GM19397 (cell line): ENCODE data around the gene DPF3.

Source experiments
- ATAC-seq: cut with Tn5 transposase; IDR thresholded peaks from one replicate; pipeline ENCODE4 v1.9.1; 2021; ENCODE audit warnings: mild to moderate bottlenecking, moderate library complexity; ENCODE audit not compliant: unreplicated experiment

The DPF3 gene

DNA sequence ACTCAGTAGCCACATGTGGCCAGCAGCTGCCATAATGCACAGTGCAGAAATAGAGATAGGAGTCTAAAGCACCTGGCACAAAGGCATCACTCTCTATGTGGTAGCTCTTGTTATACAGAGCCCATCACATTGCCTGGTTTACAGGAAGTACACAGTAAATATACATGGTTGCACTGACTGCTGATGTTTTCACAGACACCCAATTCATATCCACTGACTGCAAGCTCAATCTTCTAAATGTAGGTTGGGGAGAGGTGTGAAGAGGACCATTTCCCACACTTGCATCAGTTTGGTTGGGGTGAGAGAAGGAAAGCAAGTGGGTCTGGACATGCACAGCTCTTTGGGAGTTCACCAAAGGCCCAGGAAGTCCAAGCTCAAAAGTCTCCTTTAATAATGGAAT is 172.8 kb downstream of the DPF3 start:
- ATAC-seq = no peak

- no peak for ATAC-seq
Measured at GRCh38 chr14:72717220-72717619, 176.7 kb downstream of the DPF3 start.

GRCh38 chr14:72716476-72716875 is 177.4 kb downstream of the DPF3 start:
- ATAC-seq = no peak

DNA sequence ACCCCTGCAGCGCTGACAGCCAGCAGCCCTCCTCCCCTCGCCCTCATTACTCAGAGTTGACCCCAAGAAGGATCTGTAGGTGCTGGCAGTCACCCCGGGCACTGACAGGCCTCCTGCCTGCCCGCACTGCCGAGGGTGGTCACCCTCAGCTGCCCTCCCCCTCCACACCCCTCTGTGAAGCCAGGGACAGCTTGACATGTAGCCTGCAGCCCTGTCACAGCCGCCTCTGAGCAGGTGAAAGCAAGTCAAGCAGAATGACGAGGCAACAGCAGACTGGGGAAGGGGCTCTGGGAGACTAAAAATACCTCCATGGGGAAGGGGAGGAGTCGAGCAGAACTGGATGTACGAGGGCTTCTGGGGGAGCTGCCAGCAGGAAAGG is 178.1 kb downstream of the DPF3 start:
- no peak for ATAC-seq

GRCh38 chr14:72715215-72715849 is 178.6 kb downstream of the DPF3 start:
- no peak for ATAC-seq

DNA sequence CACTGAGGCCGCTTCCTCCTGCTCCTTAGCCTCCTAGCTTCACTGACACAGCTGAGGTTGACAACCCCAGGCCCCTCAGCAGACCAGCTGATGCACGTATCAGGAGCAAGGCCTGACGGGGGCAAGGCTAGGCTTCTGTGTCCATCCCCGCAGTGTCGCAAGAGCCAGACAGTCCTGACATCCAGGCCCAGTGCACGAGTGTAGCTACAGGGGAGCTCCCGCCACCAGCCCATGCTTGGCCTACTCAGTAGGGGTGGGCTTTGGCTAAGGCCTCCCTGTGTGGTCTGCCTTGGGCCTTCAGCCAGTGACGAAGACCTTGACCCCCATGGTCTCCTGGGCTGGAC is 179.1 kb downstream of the DPF3 start:
- ATAC-seq = no peak

DNA sequence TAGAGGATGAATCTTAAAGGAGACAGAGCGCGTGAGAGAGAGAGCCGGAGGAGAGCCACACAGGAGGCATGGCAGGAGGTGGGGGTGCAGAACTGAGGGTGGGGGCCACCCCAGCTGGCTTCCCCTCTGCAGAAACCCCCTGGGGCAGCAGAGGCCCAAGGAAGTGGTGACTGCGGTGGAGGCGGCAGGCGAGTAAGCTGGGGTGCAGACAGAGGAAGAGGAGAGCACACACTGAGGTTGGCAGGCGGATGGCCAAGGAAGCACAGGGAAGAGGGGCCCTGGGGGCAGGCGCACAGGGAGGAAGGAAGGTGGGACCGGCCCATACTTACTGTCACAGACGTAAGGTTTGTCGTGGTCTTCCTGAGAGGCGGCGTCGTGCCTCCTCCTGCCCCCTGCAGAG is 179.8 kb downstream of the DPF3 start:
- ATAC-seq = no peak

DNA sequence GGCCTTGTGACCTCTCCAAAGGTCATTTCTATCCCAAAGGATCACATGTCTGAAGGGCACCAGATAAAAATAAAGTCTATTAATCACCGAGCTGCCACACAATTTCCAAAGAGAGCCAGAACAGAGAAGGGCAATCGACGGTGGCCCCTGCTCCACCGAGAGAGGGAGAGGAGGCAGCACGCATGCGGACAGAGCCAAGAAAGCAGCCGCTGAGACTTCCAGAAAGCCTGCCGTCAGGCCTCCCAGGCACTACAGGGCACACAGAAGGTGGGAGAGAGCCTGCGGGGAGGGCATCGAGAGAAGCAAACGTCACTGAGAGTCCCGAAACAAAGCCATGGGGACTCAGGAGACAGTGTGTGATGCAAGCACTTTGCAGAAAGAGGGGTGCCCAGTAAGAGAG is 182.0 kb downstream of the DPF3 start:
- no peak for ATAC-seq

DNA sequence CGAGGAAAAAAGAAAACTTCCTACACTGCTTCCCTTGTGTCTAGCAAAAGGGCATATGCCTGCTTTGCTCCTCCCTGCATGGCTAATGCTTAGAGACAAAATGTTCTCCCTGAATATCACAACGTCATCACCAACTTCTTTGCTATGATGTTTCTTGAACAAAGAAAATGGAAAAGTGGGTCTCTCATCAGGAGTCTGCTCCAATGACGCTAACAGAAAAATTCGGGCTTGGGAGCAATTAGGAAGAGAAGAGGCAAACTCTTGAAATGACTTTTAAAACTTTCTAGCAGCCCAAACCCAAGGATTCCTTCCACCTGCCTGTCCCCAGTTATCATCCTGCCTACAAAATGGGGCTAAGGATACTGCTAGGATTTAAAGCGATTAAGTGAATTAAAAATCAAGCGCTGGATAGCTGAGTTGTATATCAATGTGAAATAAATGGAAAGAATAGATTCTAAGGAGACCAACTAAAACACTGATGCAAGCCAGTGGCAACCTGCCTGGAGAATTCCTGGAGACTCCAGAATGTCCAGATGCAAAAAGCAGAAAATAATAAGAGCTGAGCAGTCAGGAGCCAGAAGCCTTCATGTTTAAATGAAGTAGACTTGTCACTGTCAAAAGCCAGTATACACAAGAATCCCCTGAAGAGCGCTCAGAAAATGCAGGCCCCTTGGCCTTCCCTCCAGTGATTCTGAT is 183.8 kb downstream of the DPF3 start:
- ATAC-seq = no peak

DNA sequence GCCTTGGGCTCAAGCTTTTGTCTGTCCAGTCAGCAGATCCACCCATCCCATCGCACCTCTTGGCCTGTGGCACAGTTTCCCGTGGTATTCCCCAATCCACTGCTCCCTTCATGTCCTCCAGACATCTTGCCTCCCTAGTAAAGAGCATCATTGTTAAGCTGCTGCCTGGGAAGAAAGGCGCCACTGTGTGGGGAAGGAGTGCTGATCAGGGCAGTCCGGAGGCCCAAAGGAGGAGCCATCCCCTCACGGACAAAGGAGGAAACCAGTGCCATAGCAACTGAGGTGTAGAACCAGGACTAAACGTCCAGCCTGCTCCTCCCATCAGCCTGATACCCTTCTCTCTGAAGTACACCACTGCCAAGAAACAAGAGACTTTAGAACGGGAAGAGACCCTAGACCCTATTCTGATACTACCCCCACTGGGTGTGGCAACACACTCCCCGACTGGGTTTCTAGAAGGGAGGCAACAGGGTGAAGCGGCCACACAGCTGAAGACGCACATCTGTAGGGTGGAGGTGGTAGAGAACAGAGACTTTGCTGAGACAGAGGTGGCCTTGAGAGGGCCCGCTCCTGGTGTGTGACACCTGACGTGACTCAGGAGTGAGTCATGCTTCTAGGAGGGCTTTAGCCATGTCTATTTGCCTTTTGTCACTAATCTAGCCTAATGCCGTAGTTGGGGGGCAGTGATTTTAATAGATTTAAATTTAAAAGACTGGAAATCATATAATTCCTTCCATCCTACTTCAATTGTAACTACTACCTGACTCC is 185.0 kb downstream of the DPF3 start:
- no peak for ATAC-seq

GRCh38 chr14:72708222-72708621 is 185.7 kb downstream of the DPF3 start:
- no peak for ATAC-seq

DNA sequence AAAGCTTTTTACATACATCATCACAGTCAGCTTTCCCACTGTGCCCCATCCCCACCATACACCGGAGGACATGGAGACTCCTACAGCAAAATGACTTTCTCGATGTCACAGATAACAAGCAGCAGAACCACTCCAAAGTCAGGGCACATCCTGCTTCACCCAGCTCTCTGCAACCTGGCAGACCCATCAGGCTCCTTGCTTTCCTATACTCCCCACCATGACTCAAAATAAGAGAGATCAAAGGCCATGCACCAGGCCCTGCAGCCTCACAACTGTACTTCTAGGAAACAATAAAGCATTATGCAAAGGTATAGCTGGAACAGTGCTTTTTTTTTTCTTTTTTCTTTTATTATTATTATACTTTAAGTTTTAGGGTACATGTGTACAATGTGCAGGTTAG is 187.4 kb downstream of the DPF3 start:
- no peak for ATAC-seq

GRCh38 chr14:72704502-72704901 is 189.4 kb downstream of the DPF3 start:
- no peak for ATAC-seq

GRCh38 chr14:72701605-72702004 is 192.3 kb downstream of the DPF3 start:
- ATAC-seq = no peak

- no peak for ATAC-seq
Measured at GRCh38 chr14:72701237-72701565, 192.7 kb downstream of the DPF3 start.

GRCh38 chr14:72700338-72701236 is 193.3 kb downstream of the DPF3 start:
- ATAC-seq = no peak

GRCh38 chr14:72699852-72700257 is 194.0 kb downstream of the DPF3 start:
- ATAC-seq = no peak

- no peak for ATAC-seq
Measured at GRCh38 chr14:72699443-72699842, 194.5 kb downstream of the DPF3 start.

GRCh38 chr14:72692696-72693095 is 201.2 kb downstream of the DPF3 start:
- no peak for ATAC-seq

- ATAC-seq = no peak
Measured at GRCh38 chr14:72690324-72690723, 203.6 kb downstream of the DPF3 start.

DNA sequence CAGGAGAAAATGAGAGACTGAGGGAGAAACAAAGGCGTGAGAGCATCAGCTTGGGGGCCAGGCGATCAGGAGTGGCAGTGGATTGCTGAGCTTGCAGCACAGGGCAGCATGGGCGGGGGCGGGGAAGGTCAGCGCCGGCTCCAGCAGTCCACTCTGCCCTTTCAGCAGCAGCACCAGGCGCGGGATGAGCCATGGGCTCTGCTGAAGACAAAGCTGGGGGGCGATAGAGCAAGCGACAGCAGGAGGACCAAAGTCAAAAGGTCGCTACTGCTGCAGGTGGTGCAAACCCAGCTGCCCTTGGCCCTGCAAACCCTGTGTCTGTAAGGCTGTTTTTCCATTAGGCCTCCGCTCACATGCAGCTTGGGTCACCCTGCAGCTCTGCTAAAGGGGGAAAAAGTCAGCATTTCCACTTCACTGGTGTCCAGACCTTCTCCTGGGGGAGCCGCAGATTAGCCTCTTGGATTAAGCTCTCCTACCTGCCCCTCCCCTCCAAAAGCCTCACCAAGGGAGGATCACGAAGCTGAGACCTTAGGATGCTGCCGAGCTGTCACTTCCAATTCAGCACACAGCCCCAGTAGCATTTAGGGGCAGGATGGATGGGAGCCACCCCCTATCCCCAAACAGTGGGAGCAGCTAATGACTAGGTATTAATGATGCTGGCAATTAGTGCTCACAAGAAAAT is 204.8 kb downstream of the DPF3 start:
- ATAC-seq = no peak
